RWPE2 (cell line): ENCODE results near the gene CNGA2.

Source experiments
- ATAC-seq: fragments of 200-7000 bp; cut with Tn5 transposase; 3 replicates; pipeline ENCODE4 v1.9.1; 2021; ENCODE audit warnings: low read depth
- DNase-seq: peaks from one replicate; pipeline ENCODE4 v3.0.0-alpha.2; 2020; ENCODE audit warnings: low spot score
- H3K27ac ChIP-seq: fragments of 450-650 bp; 2 replicates; pipeline ENCODE4 v1.5.1; 2017; ENCODE audit warnings: mild to moderate bottlenecking; ENCODE audit not compliant: poor library complexity, severe bottlenecking
- H3K27me3 ChIP-seq: fragments of 250-450 bp; sonication (Bioruptor Pico); 2 replicates; pipeline ENCODE4 v1.5.1; 2021; ENCODE audit warnings: mild to moderate bottlenecking, moderate library complexity; ENCODE audit not compliant: insufficient read depth, poor library complexity, severe bottlenecking
- H3K36me3 ChIP-seq: fragments of 250-450 bp; sonication (Bioruptor Pico); 2 replicates; pipeline ENCODE4 v1.5.1; 2020; ENCODE audit warnings: low read depth, mild to moderate bottlenecking, moderate library complexity
- H3K4me1 ChIP-seq: fragments of 250-450 bp; sonication (Bioruptor Pico); 2 replicates; pipeline ENCODE4 v1.5.1; 2021; ENCODE audit warnings: mild to moderate bottlenecking, moderate library complexity; ENCODE audit not compliant: insufficient read depth, poor library complexity, severe bottlenecking
- H3K4me3 ChIP-seq: fragments of 250-450 bp; sonication (Bioruptor Pico); 2 replicates; pipeline ENCODE4 v1.5.1; 2021; ENCODE audit warnings: mild to moderate bottlenecking, moderate library complexity; ENCODE audit not compliant: severe bottlenecking
- H3K9me3 ChIP-seq: fragments of 250-450 bp; sonication (Bioruptor Pico); 2 replicates; pipeline ENCODE4 v1.5.1; 2021; ENCODE audit warnings: mild to moderate bottlenecking, moderate library complexity; ENCODE audit not compliant: severe bottlenecking
- CTCF ChIP-seq: fragments of 450-650 bp; IDR thresholded peaks from one replicate; pipeline ENCODE4 v1.5.1; 2017; ENCODE audit warnings: mild to moderate bottlenecking, moderate library complexity; ENCODE audit not compliant: poor library complexity, severe bottlenecking

CNGA2 gene

GRCh38 chrX:151774421-151774820 lies 39.9 kb downstream of the CNGA2 start:
- Histone ChIP-seq H3K27ac (no peak overlapping the region), H3K4me1 (no peaks in the 10 kb centered on the region), H3K4me3 (no peak overlapping the region), H3K9me3 (no peaks in the 10 kb centered on the region), H3K27me3 (no peaks in the 10 kb centered on the region), H3K36me3 (no peaks in the 10 kb centered on the region)
- ATAC-seq (no peak), DNase-seq (no peak)
- no peak for TF ChIP-seq CTCF

DNA sequence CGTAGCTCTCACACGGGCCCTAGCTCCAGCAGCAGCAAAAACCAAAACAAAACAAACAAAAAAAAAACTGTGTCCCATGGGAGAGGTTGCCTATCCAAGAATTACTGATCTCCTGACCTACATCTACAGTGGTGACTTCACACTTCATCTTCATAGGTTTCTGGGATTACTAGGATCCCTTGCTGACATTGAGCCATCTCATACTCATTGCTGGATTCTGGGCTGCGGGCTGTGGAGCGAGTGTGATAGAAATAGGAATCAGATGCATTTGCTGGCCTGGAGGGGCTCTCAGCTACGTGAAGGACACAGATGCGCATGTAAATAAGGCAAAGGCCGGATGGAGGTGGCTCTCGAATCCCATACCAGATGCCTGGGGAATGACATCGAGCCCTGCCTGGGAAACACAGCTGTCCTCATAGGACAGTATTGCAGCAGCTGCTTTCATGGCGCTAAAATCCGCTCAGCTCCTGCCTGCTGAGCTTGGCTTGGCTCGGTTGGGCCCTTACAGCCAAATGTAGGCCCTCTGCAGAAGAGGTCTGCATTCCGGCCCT lies 41.7 kb downstream of the CNGA2 start:
- no peaks in the 10 kb centered on the region for H3K36me3 ChIP-seq
- no peaks in the 10 kb centered on the region for H3K9me3 ChIP-seq
- no peak for TF ChIP-seq CTCF
- no peak overlapping the region for H3K4me3 ChIP-seq
- no peaks in the 10 kb centered on the region for H3K27me3 ChIP-seq
- DNase-seq = no peak
- ATAC-seq = no peak
- no peaks in the 10 kb centered on the region for H3K4me1 ChIP-seq
- H3K27ac ChIP-seq = no peak overlapping the region

GRCh38 chrX:151776936-151777335 lies 42.4 kb downstream of the CNGA2 start:
- ATAC-seq = no peak
- Histone ChIP-seq H3K36me3 (no peaks in the 10 kb centered on the region), H3K27ac (no peak overlapping the region), H3K4me1 (no peaks in the 10 kb centered on the region), H3K4me3 (no peak overlapping the region), H3K27me3 (no peaks in the 10 kb centered on the region), H3K9me3 (no peaks in the 10 kb centered on the region)
- DNase-seq = no peak
- TF ChIP-seq CTCF = no peak

DNA sequence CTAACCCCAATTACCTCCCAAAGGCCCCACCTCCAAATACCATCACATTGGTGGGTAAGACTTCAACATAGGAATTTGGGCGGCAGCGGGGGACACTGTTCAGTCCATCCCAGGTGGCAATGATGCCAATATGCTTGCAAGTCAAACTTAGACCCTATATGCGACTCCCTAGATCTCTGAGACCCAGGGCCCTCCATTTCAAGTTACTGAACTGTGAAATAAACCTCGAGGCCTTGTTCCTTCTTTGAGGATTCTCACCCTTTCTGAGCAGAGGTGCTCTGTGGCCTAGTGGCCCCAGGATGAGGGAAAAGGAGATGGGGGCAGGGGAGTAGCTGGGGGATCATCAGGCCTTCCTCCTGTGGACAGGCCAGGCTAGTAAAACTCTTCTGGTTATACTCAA lies 44.7 kb downstream of the CNGA2 start:
- H3K4me1 ChIP-seq = no peaks in the 10 kb centered on the region
- ATAC-seq (no peak), DNase-seq (no peak)
- no peaks in the 10 kb centered on the region for H3K36me3 ChIP-seq
- no peaks in the 10 kb centered on the region for H3K27me3 ChIP-seq
- TF ChIP-seq CTCF = no peak
- H3K4me3 ChIP-seq = no peak overlapping the region
- H3K9me3 ChIP-seq = no peaks in the 10 kb centered on the region
- no peak overlapping the region for H3K27ac ChIP-seq

- no peaks in the 10 kb centered on the region for H3K27me3 ChIP-seq
Observed at GRCh38 chrX:151780621-151781020, 46.1 kb downstream of the CNGA2 start.

More at GRCh38 chrX:151780621-151781020, 46.1 kb downstream of the CNGA2 start:
- no peak for TF ChIP-seq CTCF
- Histone ChIP-seq H3K27ac (no peak overlapping the region), H3K36me3 (no peaks in the 10 kb centered on the region), H3K4me1 (no peaks in the 10 kb centered on the region), H3K9me3 (no peaks in the 10 kb centered on the region), H3K4me3 (no peak overlapping the region)
- DNase-seq = no peak
- no peak for ATAC-seq
